ENCODE data around the gene MAGED1. TPM values are rescaled to one million over a fixed set of nuclear protein-coding genes. Genes with fewer than 3 reads are reported as not detected.
A peak's percentile ranks its signal among the peaks of the same experiment; 100 is the strongest.

Gene MAGED1
- total RNA-seq, 1 experiment from 2014 or later, result 128 TPM

GRCh38 chrX:51851507-51852085 is 41.8 kb upstream of the MAGED1 start:
- ATAC-seq, result no peak
- H3K4me1 ChIP-seq (ENCODE audit: insufficient read depth, low read length), result no peaks in the 10 kb centered on the region
- intact Hi-C loops (cut with micrococcal nuclease), result loop anchor here (10.0 kb wide), 1 partner anchor 357 kb away; the partner anchor contains the start of gene NUDT11
- H3K27me3 ChIP-seq (ENCODE audit: low read length), result no peaks in the 10 kb centered on the region
- DNase-seq, result peak; percentile 28
- no peaks in the 10 kb centered on the region for H3K79me2 ChIP-seq (ENCODE audit: low read length)
- peaks cover 3% of the 10 kb centered on the region for H3K36me3 ChIP-seq (ENCODE audit: low read depth, low read length)
- POLR2A ChIA-PET (ENCODE audit: unreplicated experiment), result no interaction called here
- no peak overlapping the region for H3K4me2 ChIP-seq (ENCODE audit: low read length)
- CTCF ChIA-PET, result no interaction called here
- H3K9me2 ChIP-seq (replicated peaks; ENCODE audit: low read length), result no peaks in the 10 kb centered on the region
- no peak overlapping the region for H3K4me3 ChIP-seq (ENCODE audit: low read length)
- no TSS peak for BruUV-seq (replicated peaks)
- 0 out of 2 replicates have a peak, but pooled peaks cover 4% of the 10 kb centered on the region for H4K20me1 ChIP-seq (ENCODE audit: low read length)
- no peak overlapping the region for H3K27ac ChIP-seq (ENCODE audit: low read length)
- no peak overlapping the region for H3K9ac ChIP-seq (ENCODE audit: low read length)
- no peak overlapping the region for H2AFZ ChIP-seq (ENCODE audit: low read length)
- H3F3A ChIP-seq (ENCODE audit: low read length, unreplicated experiment), result no peaks in the 10 kb centered on the region
- H3K9me3 ChIP-seq (ENCODE audit: low read length), result no peaks in the 10 kb centered on the region
- TF ChIP-seq, protein P1, sequence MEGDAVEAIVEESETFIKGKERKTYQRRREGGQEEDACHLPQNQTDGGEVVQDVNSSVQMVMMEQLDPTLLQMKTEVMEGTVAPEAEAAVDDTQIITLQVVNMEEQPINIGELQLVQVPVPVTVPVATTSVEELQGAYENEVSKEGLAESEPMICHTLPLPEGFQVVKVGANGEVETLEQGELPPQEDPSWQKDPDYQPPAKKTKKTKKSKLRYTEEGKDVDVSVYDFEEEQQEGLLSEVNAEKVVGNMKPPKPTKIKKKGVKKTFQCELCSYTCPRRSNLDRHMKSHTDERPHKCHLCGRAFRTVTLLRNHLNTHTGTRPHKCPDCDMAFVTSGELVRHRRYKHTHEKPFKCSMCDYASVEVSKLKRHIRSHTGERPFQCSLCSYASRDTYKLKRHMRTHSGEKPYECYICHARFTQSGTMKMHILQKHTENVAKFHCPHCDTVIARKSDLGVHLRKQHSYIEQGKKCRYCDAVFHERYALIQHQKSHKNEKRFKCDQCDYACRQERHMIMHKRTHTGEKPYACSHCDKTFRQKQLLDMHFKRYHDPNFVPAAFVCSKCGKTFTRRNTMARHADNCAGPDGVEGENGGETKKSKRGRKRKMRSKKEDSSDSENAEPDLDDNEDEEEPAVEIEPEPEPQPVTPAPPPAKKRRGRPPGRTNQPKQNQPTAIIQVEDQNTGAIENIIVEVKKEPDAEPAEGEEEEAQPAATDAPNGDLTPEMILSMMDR (conservative IDR thresholded peaks at IDR 0.05; ENCODE audit: low read depth, low read length), result no peak
- TF ChIP-seq EZH2phosphoT487 (IDR thresholded peaks at IDR 0.05; ENCODE audit: borderline replicate concordance, low read length) (no peak), EZH2 (IDR thresholded peaks at IDR 0.05; ENCODE audit: low read length, unreplicated experiment) (no peak)

GRCh38 chrX:51852096-51852495 is 41.3 kb upstream of the MAGED1 start:
- DNase-seq (no peak), ATAC-seq (no peak)
- no peak overlapping the region for H3K9ac ChIP-seq (ENCODE audit: low read length)
- BruUV-seq (replicated peaks), result no TSS peak
- H3K4me3 ChIP-seq (ENCODE audit: low read length), result no peak overlapping the region
- TF ChIP-seq EZH2phosphoT487 (IDR thresholded peaks at IDR 0.05; ENCODE audit: borderline replicate concordance, low read length), result no peak
- H3K27me3 ChIP-seq (ENCODE audit: low read length), result no peaks in the 10 kb centered on the region
- H2AFZ ChIP-seq (ENCODE audit: low read length), result no peak overlapping the region
- H4K20me1 ChIP-seq (ENCODE audit: low read length), result 0 out of 2 replicates have a peak, but pooled peaks cover 4% of the 10 kb centered on the region
- H3K36me3 ChIP-seq (ENCODE audit: low read depth, low read length), result peaks cover 3% of the 10 kb centered on the region
- POLR2A ChIA-PET (ENCODE audit: unreplicated experiment), result no interaction called here
- CTCF ChIA-PET, result no interaction called here
- H3K9me2 ChIP-seq (replicated peaks; ENCODE audit: low read length), result no peaks in the 10 kb centered on the region
- H3F3A ChIP-seq (ENCODE audit: low read length, unreplicated experiment), result no peaks in the 10 kb centered on the region
- H3K4me2 ChIP-seq (ENCODE audit: low read length), result no peak overlapping the region
- no peaks in the 10 kb centered on the region for H3K9me3 ChIP-seq (ENCODE audit: low read length)
- intact Hi-C loops (cut with micrococcal nuclease), result loop anchor here (10.0 kb wide), 1 partner anchor 357 kb away; the partner anchor contains the start of gene NUDT11
- no peaks in the 10 kb centered on the region for H3K4me1 ChIP-seq (ENCODE audit: insufficient read depth, low read length)
- no peaks in the 10 kb centered on the region for H3K79me2 ChIP-seq (ENCODE audit: low read length)
- H3K27ac ChIP-seq (ENCODE audit: low read length), result no peak overlapping the region

DNA sequence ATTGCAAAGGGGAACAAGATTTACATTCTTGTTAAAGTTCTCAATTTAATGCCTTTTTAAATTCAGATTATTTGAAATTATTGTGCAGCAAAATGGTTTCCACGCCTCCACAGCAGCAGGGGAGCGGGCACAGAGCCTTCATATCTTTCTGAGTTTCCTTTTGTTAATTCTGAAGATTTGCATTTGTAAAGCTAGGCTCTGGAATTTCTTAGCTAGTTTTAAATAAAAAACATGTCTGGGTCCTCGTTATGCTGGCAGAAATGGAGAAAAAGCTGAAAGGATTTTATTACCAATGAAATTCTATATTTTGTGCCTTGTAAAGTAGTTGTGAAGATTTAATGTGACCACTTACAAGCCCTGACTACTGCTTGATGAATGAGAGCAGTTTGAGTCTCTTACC is 40.8 kb upstream of the MAGED1 start:
- Histone ChIP-seq H2AFZ (ENCODE audit: low read length) (no peak overlapping the region), H3F3A (ENCODE audit: low read length, unreplicated experiment) (no peaks in the 10 kb centered on the region), H3K4me1 (ENCODE audit: insufficient read depth, low read length) (no peaks in the 10 kb centered on the region), H3K9me3 (ENCODE audit: low read length) (no peaks in the 10 kb centered on the region), H3K36me3 (ENCODE audit: low read depth, low read length) (peaks cover 3% of the 10 kb centered on the region), H3K4me3 (ENCODE audit: low read length) (no peak overlapping the region), H3K27ac (ENCODE audit: low read length) (no peak overlapping the region), H4K20me1 (ENCODE audit: low read length) (0 out of 2 replicates have a peak, but pooled peaks cover 4% of the 10 kb centered on the region), H3K9me2 (replicated peaks; ENCODE audit: low read length) (no peaks in the 10 kb centered on the region), H3K4me2 (ENCODE audit: low read length) (no peak overlapping the region), H3K27me3 (ENCODE audit: low read length) (no peaks in the 10 kb centered on the region), H3K9ac (ENCODE audit: low read length) (no peak overlapping the region), H3K79me2 (ENCODE audit: low read length) (no peaks in the 10 kb centered on the region)
- ChIA-PET CTCF (no interaction called here), POLR2A (ENCODE audit: unreplicated experiment) (no interaction called here)
- intact Hi-C loops (cut with micrococcal nuclease), result loop anchor here (10.0 kb wide), 1 partner anchor 358 kb away; the partner anchor contains the start of gene NUDT11
- ATAC-seq (no peak), DNase-seq (no peak)
- no TSS peak for BruUV-seq (replicated peaks)
- TF ChIP-seq EZH2 (IDR thresholded peaks at IDR 0.05; ENCODE audit: low read length, unreplicated experiment) (no peak), EZH2phosphoT487 (IDR thresholded peaks at IDR 0.05; ENCODE audit: borderline replicate concordance, low read length) (no peak)
- TF ChIP-seq, protein P1 (conservative IDR thresholded peaks at IDR 0.05; ENCODE audit: low read depth, low read length), result no peak
